Tibial nerve (tissue), 4 donors: ENCODE results near the gene BANK1. TPM values are rescaled to one million over a fixed set of nuclear protein-coding genes. Genes with fewer than 3 reads are reported as not detected.

Experiments used
- DNase-seq, 2 donors: peaks; one replicate each; pipeline ENCODE4 v3.0.0-alpha.2; 2019; ENCODE audit warnings: low spot score in 2 of 2
- H3K27ac ChIP-seq, 4 donors: fragments of 200-600 bp; sonication (generic) in 3 of 4; one replicate each; pipeline ENCODE4 v1.5.1; 2017 to 2019; ENCODE audit warnings: mild to moderate bottlenecking in 1 of 4
- H3K27me3 ChIP-seq, 2 donors: fragments of 200-600 bp; sonication (generic) in 1 of 2; one replicate each; pipeline versions ENCODE4 v1.5.1 to v1.6.0; 2017 to 2019
- H3K36me3 ChIP-seq, 3 donors: fragments of 200-600 bp; sonication (generic); one replicate each; pipeline ENCODE4 v1.5.1; 2018 to 2019
- H3K4me1 ChIP-seq, 4 donors: fragments of 200-600 bp; sonication (generic) in 3 of 4; one replicate each; pipeline ENCODE4 v1.5.1; 2017 to 2019
- H3K4me3 ChIP-seq, 4 donors: fragments of 200-600 bp; sonication (generic) in 3 of 4; one replicate each; pipeline ENCODE4 v1.5.1; 2017 to 2019; ENCODE audit warnings: mild to moderate bottlenecking in 1 of 4, moderate library complexity in 1 of 4
- H3K9me3 ChIP-seq, 4 donors: fragments of 200-600 bp; sonication (generic) in 3 of 4; one replicate each; pipeline ENCODE4 v1.5.1; 2017 to 2019
- CTCF ChIP-seq, 5 experiments: fragments of 200-600 bp in 3 of 5; fragments of 450-650 bp in 2 of 5; sonication (generic) in 3 of 5; IDR thresholded peaks; one replicate each; pipeline ENCODE4 v1.5.1; 2016 to 2019; ENCODE audit warnings: antibody characterized with exemption in 5 of 5, mild to moderate bottlenecking in 3 of 5, moderate library complexity in 2 of 5
- EP300 ChIP-seq, 2 donors: sonication (generic); formaldehyde crosslinking; IDR thresholded peaks; one replicate each; pipeline ENCODE4 v1.6.1; 2017; ENCODE audit warnings: antibody characterized with exemption in 2 of 2, mild to moderate bottlenecking in 1 of 2
- POLR2A ChIP-seq, 2 donors: fragments of 450-650 bp; IDR thresholded peaks; one replicate each; pipeline ENCODE4 v1.6.1; 2017; ENCODE audit warnings: antibody characterized with exemption in 2 of 2, mild to moderate bottlenecking in 2 of 2, moderate library complexity in 2 of 2
- WGBS, 2 donors: methylation state at CpG; one replicate each; pipeline ENCODE4 v1.1.5; 2018; 5-methylcytosine and 5-hydroxymethylcytosine counted together
- total RNA-seq, 4 donors: library from RNA; depleted of rRNA; stranded (reverse); fragments of >200 nt; gene quantifications; one replicate each; pipeline ENCODE4 v1.1.0, GENCODE V29; 2016

Gene BANK1
- total RNA-seq, 4 donors from 2014 or later = 3.5 to 6.3 (median 5.1) TPM

DNA sequence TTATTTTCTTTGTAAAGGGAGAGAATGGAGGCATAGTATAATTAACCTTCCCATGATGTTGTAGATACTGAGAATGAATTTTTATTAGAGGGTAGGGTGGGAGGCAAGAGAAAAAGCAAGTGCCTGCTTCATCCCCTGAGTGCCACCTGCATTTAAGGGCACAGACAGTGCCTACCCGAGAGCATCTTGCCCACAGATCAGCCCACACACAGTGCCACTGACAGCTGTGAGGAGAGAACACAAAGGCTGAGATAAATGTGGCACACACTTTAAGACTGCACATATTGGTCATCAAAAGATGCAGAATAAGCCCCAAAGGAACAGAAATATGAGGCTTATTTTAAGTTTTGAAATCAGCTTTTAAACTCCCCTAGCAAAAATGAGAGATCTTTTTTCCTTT lies 304.0 kb downstream of the BANK1 start:
- H3K9me3 ChIP-seq = no peaks in the 10 kb centered on the region
- no peak overlapping the region for H3K27ac ChIP-seq
- H3K27me3 ChIP-seq = no peaks in the 10 kb centered on the region
- no peaks in the 10 kb centered on the region for H3K36me3 ChIP-seq
- H3K4me1 ChIP-seq = no peaks in the 10 kb centered on the region
- TF ChIP-seq CTCF (IDR thresholded peaks at IDR 0.05) = no peak
- no peak for TF ChIP-seq EP300 (IDR thresholded peaks at IDR 0.05)
- no peak for TF ChIP-seq POLR2A (IDR thresholded peaks at IDR 0.05)
- DNase-seq = no peak
- no peak overlapping the region for H3K4me3 ChIP-seq
- WGBS, 2 donors = 58 to 72% methylated on average over 1 of the region's 1 CpG

- DNase-seq = no peak
- H3K4me3 ChIP-seq = no peak overlapping the region
- no peaks in the 10 kb centered on the region for H3K27me3 ChIP-seq
- WGBS, 2 donors = 71 to 76% methylated on average over 3 of the region's 3 CpGs
- TF ChIP-seq POLR2A (IDR thresholded peaks at IDR 0.05) (no peak), EP300 (IDR thresholded peaks at IDR 0.05) (no peak), CTCF (IDR thresholded peaks at IDR 0.05) (no peak)
- H3K4me1 ChIP-seq = no peaks in the 10 kb centered on the region
- no peaks in the 10 kb centered on the region for H3K36me3 ChIP-seq
- no peak overlapping the region for H3K27ac ChIP-seq
- H3K9me3 ChIP-seq = peaks cover 0 to 34% (median 9%) of the 10 kb centered on the region in 4 donors
Measured at GRCh38 chr4:102103368-102103767, 312.8 kb downstream of the BANK1 start.

- no peak for DNase-seq
- H3K4me1 ChIP-seq = no peaks in the 10 kb centered on the region
- no peaks in the 10 kb centered on the region for H3K36me3 ChIP-seq
- TF ChIP-seq CTCF (IDR thresholded peaks at IDR 0.05) (no peak), POLR2A (IDR thresholded peaks at IDR 0.05) (no peak), EP300 (IDR thresholded peaks at IDR 0.05) (no peak)
- no peaks in the 10 kb centered on the region for H3K27me3 ChIP-seq
- H3K4me3 ChIP-seq = no peak overlapping the region
- H3K27ac ChIP-seq = no peak overlapping the region
- peaks cover 0 to 39% (median 9%) of the 10 kb centered on the region in 4 donors for H3K9me3 ChIP-seq
Measured at GRCh38 chr4:102104278-102104677, 313.7 kb downstream of the BANK1 start.

DNA sequence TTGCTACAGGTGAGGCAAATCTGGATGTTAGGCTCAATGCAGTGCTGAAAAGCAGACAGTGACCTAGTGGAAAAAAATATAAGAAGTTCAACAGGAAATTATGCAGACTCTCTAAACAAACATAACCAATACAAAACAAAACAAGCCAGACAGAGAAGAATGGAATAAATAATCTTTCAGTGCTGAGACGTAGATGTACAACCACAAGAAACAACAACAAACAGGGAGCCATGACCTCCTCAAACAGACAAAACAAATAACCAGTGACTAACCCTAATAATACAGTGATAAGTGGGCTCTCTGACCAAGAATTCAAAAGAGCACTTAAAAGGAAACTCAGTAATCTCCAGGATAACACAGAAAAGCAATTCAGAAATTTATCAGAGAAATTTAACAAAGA lies 315.5 kb downstream of the BANK1 start:
- Histone ChIP-seq H3K36me3 (no peaks in the 10 kb centered on the region), H3K4me3 (no peak overlapping the region), H3K9me3 (peaks cover 0 to 39% (median 10%) of the 10 kb centered on the region in 4 donors), H3K27me3 (no peaks in the 10 kb centered on the region), H3K4me1 (no peaks in the 10 kb centered on the region), H3K27ac (no peak overlapping the region)
- TF ChIP-seq POLR2A (IDR thresholded peaks at IDR 0.05) (no peak), CTCF (IDR thresholded peaks at IDR 0.05) (no peak), EP300 (IDR thresholded peaks at IDR 0.05) (no peak)
- no peak for DNase-seq
- WGBS, 2 donors = 34 to 47% methylated on average over 1 of the region's 1 CpG

- Histone ChIP-seq H3K36me3 (no peaks in the 10 kb centered on the region), H3K9me3 (peaks cover 0 to 3% (median 0%) of the 10 kb centered on the region in 4 donors), H3K4me1 (no peaks in the 10 kb centered on the region), H3K4me3 (no peak overlapping the region), H3K27ac (no peak overlapping the region), H3K27me3 (no peaks in the 10 kb centered on the region)
- no peak for TF ChIP-seq EP300 (IDR thresholded peaks at IDR 0.05)
- no peak for TF ChIP-seq CTCF (IDR thresholded peaks at IDR 0.05)
- TF ChIP-seq POLR2A (IDR thresholded peaks at IDR 0.05) = no peak
- DNase-seq = no peak
- 60 to 66% methylated on average over 3 of the region's 3 CpGs for WGBS, 2 donors
Measured at GRCh38 chr4:102114118-102114630, 323.6 kb downstream of the BANK1 start.
